Inferior parietal cortex (tissue), 1 donor: ENCODE data around the gene ZPBP.
"Not testable (repeated sequence)": the region's sequence is repeated elsewhere in the genome, so short reads cannot be mapped to it uniquely, and the experiment has no call there.

Experiments
- DNase-seq: peaks from one replicate; pipeline ENCODE4 v3.0.0-alpha.2; 2016; ENCODE audit errors: extremely low spot score

The ZPBP gene

DNA sequence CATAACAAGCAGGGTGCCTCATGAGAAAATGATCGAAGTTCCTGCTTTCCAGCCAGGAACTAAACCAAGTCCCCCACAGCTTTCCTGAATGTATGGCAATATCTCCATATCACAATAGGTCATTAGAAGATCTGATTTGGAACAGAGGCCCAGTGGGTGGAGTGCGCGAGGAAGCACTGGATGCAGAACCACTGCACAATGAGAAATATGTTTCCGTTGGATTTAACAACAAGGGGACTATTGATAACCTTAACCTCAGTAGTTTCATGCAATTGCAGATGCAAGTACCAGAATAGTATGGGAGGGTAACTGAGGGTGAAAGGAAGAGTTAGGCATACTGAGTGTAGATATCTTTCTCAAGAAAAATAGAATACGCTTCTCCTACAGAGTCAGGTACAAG is 45.3 kb downstream of the ZPBP start:
- no peak for DNase-seq

DNA sequence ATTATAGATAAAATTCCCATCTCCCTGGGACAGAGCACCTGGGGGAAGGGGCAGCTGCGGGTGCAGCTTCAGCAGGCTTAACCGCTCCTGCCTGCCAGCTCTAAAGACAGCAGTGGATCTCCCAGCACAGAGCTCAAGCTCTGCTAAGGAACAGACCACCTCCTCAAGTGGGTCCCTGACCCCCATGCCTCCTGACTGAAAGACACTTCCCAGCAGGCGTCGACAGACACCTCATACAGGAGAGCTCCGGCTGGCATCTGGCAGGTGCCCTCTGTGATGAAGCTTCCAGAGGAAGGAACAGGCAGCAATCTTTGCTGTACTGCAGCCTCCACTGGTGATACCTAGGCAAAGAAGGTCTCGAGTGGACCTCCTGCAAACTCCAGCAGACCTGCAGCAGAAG is 51.9 kb downstream of the ZPBP start:
- not testable (repeated sequence) for DNase-seq

DNA sequence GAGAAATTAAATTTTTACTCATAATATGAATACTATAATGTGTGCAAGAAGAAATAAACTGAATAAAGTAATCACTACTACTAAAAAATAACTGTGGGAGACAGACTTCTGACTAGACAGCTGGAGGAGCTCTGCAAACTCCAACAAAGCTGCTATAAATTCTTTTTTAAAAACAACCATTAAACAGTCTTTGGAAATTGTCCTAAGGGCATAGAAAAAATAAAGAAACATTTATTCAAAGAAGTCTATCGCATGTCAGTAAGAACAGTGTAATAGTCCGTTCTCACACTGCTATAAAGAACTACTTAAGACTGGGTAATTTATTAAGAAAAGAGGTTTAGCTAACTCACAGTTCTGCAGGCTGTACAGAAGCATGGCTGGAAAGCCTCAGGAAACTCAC is 56.0 kb downstream of the ZPBP start:
- no peak for DNase-seq

DNA sequence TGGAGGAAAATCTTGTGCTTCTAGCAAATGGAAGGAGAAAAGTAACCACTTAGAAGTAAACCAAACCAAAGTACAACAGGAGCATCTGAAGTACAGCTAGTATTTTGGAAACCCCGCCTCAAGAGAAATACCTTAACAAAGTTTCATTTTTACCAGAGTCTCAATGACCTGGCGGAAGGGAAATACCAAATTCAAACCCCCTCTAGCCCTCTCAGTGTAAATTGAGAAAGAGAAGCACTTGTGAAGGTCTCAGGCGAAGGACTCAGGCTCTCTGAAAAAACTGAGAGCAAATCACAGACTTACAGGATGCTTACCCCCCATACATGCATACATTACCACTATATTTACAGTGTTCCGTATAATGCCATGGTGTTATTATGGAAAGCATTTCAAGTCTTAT is 70.1 kb downstream of the ZPBP start:
- DNase-seq = no peak

DNA sequence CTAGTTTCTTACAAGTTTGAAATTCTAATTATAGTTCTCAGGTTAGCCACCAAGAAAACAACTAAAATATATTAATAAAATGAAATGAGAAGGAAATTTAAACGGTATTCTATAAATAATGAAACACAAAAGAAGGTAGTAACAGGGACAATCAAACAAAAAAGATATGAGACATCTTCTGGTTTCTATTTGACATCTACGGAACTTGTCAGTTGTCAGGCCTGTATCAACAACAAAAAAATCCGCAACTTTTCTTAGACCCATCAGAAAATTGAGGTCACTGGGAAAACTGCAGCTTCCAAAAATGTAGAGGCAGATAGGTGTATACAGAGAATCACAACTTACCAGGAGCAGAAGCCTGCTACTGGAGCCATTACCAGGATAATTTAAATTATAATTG is 70.6 kb downstream of the ZPBP start:
- no peak for DNase-seq

DNA sequence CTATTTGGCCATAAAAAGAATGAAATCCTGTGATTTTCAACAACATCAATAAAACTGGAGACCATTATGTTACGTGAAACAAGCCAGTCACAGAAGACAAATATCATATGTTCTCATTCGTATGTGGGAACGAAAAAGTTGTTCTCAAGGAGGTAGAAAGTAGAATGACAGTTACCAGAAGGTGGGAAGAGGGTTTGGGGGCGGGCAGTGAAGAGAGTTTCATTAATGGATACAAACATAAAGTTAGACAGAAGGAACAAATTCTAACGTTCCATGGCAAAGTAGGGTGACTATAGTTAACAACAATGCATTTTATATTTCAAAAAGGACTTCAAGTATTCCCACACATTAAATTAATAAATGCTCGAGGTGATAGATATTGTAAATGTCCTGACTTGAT is 97.4 kb downstream of the ZPBP start:
- no peak for DNase-seq

DNA sequence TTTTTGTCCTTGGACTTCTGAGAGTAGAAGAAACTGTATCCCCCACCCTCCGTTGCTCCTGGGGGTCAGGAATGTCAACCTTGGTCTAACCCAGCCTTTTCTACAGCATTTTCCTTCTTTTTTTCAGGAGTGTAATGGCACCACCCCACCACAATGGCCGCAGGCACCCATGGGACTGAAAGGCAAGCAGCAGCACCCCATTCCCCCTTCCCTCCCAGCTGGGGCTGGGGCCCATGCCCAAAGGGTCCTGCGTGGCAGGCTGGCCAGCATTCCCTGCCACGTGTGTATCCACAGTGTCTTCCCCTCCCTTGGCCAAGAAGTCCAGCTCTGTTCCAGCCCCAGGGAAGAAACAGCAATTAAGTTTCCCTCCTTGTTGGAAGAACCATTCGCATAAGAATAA is 106.9 kb downstream of the ZPBP start:
- DNase-seq = no peak

DNA sequence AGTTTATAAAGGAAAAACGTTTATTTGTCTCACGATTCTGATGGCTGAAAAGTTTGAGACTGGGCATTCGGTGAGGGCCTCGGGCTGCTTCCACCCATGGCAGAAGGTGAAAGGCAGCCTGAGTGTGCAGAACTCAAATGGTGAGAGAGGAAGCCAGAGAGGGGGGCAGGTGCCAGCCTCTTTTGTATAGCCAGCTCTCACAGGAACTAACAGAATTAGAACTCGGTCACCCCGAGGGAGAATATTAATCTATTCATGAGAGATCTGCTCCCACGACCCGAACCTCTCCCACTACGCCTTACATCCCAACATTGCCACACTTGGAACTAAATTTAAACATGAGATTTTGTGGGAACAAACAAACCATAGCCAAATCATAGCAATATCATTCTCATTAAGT is 112.6 kb downstream of the ZPBP start:
- DNase-seq = no peak

DNA sequence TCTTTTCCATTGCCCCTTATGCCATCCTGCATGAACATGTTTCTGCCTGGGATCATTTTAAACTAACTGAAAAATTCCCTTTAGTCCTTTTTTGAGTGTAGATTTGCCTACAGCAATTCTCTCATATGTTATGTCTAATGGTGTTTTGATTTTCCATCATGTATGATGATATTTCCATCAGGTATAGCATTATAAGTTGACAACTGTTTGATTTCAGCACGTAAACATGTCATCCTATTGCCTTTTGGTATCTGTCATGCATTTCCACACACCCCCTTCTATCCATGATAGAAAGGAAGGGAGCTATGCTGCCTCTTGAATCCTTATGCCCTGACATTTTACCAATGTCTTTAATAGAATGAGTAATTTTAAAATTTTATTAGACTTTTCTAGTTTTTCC is 116.8 kb downstream of the ZPBP start:
- DNase-seq = no peak

DNA sequence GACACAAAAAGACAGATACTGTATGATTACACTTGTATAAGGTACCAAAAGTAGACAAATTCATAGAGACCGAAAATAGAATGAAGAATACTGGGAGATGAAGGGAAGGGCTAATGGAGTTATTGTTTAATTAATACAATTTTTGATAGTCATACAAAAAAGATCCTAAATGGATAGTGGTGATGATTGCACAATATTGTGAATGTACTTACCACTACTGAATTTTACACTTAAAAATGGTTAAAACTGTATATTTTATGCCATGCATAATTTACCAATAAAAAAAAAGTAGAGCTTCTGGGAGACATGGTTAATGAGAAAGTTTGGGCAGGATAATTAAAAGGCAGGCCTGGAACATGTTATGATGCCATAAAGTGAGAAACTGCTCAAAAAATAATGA is 119.0 kb downstream of the ZPBP start:
- no peak for DNase-seq

DNA sequence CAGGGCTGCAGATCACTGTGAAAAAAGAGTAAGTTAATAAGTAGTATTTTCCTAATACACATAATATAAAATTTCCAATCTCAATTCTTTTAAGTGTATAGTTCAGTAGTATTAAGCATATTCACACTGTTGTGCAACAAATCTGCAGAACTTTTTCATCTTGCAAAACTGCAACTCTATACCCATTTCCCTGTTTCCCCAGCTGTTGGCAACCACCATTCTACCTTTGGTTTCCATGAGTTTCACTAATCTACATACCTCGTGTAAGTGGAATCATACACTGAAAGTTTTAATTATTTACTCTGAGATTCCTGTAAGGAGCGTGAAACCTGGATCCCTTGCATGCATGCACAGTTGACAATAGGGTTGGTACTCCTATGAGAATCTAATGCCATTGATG is 155.4 kb downstream of the ZPBP start:
- DNase-seq = no peak

DNA sequence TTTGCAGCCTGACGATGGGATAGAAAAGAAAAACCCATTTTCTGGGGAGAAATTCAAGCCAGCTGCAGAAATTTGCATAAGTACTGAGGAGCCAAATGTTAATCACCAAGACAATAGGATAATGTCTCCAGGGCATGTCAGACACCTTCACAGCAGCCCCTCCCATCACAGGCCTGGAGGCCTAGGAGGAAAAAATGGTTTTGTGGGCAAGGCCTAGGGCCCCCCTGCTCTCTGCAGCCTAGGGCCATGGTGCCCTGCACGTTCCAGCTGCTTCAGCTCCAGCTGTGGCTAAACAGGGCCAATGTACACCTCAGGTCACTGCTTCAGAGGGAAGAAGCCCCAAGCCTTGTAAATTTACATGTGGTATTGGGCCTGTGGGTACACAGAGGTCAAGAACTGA is 161.4 kb downstream of the ZPBP start:
- DNase-seq = no peak

DNA sequence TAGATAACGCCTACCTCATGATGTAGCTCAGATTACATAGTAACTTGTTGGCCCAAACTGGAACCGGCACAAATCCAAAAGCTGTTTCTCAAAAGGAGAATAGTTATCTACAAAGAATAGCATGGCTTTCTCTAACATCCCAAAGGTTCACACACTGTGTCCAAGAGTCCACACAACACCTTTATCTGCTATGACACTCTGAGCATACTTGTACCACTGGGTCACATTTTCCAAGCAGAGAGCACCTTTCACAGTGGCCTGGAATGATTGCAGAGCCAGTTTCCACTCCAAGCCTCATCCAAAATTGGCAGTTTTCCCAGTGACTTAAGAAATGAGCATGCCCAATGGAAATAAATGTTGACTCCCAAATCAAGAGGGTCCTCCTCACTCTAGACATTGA is 164.3 kb downstream of the ZPBP start:
- no peak for DNase-seq

DNA sequence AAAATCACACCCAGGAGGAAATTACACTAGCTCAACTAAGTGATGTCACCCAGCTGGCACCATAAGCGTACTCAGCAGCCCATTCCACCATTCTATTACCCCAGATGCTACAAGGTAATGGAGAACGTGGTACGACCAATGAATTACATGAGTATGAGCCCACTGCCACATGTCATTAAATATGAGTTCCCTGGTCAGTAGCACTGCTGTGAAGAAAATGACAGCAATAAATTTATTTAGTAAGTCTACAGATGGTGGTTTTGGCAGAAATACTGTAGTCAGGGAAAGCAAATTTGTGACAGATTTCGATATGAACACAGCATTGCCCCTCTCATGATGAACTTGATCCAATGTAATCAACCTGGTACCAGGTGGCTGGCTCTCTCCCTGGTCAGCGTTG is 165.4 kb downstream of the ZPBP start:
- DNase-seq = no peak

DNA sequence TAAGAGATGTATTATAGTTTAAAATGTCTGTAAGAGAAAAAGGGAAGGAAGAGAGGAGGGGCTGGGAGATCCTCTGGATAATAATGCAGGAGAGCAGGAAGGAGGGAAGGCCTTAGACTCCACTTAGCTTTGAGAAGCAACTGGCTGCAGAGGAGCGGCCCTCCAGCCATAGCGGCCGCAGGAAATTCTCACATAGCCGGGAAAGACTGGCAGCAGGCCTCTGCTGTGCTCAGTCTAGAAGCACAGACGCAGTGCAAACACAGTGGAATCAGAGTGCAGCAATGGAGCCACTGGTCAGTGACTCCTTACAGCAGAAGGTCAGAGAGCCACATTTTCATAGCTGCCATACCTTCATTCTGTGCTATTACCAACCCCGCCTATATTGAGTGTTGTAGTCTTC is 166.3 kb downstream of the ZPBP start:
- no peak for DNase-seq

DNA sequence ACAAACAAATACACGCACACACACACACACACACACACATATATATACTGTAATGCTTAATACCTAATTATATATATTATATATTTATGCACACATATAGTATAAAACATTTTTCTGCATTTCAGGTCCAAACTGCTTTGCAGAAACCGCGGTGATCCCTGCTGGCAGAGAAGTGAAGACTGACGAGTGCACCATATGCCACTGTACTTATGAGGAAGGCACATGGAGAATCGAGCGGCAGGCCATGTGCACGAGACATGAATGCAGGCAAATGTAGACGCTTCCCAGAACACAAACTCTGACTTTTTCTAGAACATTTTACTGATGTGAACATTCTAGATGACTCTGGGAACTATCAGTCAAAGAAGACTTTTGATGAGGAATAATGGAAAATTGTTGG is 181.1 kb downstream of the ZPBP start:
- DNase-seq = no peak

DNA sequence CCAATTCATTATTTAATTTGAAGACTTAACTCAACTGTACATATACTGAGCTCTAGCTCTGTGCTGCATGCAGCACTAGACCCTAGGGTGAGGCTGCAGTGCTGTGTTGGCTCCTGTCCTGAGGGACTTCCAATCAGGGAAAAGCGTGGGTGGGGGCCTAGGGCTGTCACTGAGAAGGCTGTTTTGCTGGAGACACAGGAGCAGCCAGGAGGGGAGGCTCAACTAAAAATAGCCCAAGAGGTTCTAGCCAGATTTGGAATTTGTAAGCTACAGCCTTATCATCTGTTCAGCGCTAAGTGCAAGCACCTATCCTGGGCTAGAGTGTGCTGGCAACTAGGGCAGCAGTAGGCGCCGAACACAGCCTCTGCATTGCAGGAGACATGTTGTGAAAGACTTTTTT is 198.5 kb downstream of the ZPBP start:
- DNase-seq = no peak

DNA sequence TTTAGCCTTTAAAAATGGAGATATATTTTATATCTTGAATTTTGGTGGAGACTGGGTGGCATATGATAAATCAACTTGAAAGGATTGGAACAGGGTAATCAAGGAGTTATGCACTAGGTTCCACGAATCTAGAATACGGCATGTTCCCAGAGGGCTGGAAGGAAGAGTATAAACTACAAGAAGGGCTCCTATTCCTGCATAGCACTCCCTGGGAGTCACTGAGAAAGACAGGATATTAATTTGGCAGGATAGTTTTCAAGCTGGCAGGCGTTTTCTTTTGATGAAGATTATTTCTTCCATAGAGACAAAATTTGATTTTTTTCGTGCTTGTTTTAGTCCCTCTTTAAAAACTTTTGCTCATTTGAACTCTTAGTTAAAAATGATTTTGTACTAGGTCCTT is 199.9 kb downstream of the ZPBP start:
- no peak for DNase-seq

DNA sequence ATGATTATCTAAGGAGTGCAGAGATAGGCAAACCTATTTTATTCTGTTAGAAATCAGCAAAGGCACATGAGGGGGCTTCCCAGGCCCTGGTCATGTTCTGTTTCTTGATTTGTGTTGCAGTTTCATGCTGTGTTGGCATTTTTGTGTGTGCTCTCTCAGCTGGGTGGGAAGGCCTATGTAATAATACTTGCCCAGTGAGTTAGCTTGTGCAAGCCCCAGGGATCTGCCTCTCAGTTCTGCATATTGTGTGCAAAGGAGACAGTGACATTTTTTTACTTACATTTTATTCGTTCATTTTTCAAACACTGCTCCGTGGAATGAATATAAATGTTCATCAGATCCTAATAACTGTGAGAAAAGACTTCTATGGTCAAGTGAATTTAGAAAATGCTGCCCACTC is 200.6 kb downstream of the ZPBP start:
- no peak for DNase-seq
